Right lobe of liver (tissue), 6 donors: ENCODE results near the gene MAPK4. TPM values are rescaled to one million over a fixed set of nuclear protein-coding genes. Genes with fewer than 3 reads are reported as not detected.

ENCODE experiments used
- ATAC-seq, 4 donors: fragments of 200-7000 bp; cut with Tn5 transposase; one replicate each; pipeline ENCODE4 v1.9.1; 2020; ENCODE audit warnings: mild to moderate bottlenecking in 4 of 4, moderate library complexity in 4 of 4
- DNase-seq, 3 donors: peaks; one replicate each; pipeline ENCODE4 v3.0.0-alpha.2; 2020
- H3K27ac ChIP-seq, 3 donors: fragments of 200-600 bp; one replicate each; pipeline ENCODE4 v1.8.0; 2022
- H3K27me3 ChIP-seq, 2 donors: fragments of 200-600 bp; one replicate each; pipeline ENCODE4 v1.8.0; 2022
- H3K36me3 ChIP-seq, 4 donors: fragments of 200-600 bp; sonication (generic) in 1 of 4; one replicate each; pipeline versions ENCODE4 v1.5.1 to v1.8.0; 2017 to 2022; ENCODE audit warnings: control low read depth in 1 of 4
- H3K4me1 ChIP-seq, 4 donors: fragments of 200-600 bp; sonication (generic) in 1 of 4; one replicate each; pipeline versions ENCODE4 v1.5.1 to v1.8.0; 2017 to 2022; ENCODE audit warnings: control low read depth in 1 of 4
- H3K4me3 ChIP-seq, 3 donors: fragments of 200-600 bp; one replicate each; pipeline ENCODE4 v1.8.0; 2022
- H3K9me3 ChIP-seq, 4 donors: fragments of 200-600 bp; sonication (generic) in 1 of 4; one replicate each; pipeline versions ENCODE4 v1.5.1 to v1.8.0; 2017 to 2022; ENCODE audit warnings: control low read depth in 1 of 4
- POLR2A ChIP-seq: fragments of 450-650 bp; IDR thresholded peaks from one replicate; pipeline ENCODE4 v1.6.1; 2017; ENCODE audit warnings: antibody characterized with exemption, mild to moderate bottlenecking
- WGBS: methylation state at CpG from one replicate; pipeline ENCODE4 v1.1.6; 2018; ENCODE audit warnings: low coverage, low lambda C conversion rate; ENCODE audit not compliant: insufficient coverage; ENCODE audit errors: missing lambda C conversion rate; 5-methylcytosine and 5-hydroxymethylcytosine counted together
- intact Hi-C, 2 donors: fragments of 100-400 bp; cut with DNase I; formaldehyde crosslinking; loops; one replicate each; pipeline versions ENCODE4 v1.11.2 to v1.14.1; 2022
- total RNA-seq, 6 experiments: library from RNA; depleted of rRNA in 2 of 6; stranded (reverse); fragments of >200 nt in 2 of 6; fragmentation: NEBNext Ultra II Directional in 3 of 6; extraction: Animal tissue kit (Norgen Biotek cat#: 25700) in 3 of 6; gene quantifications; one replicate each; pipeline versions ENCODE4 v1.1.0 to v1.2.4, GENCODE V29; 2016 to 2023
- TF ChIP-seq, protein P1 (sequence below), 4 donors: fragments of 200-600 bp in 3 of 4; fragments of 450-650 bp in 1 of 4; IDR thresholded peaks; one replicate each; pipeline versions ENCODE4 v1.5.1 to v1.8.0; 2016 to 2022; ENCODE audit warnings: antibody characterized with exemption in 4 of 4, mild to moderate bottlenecking in 2 of 4
- donor health status: DM: no; HTN: yes; CAD: no.
- donor health status: DM: no; HTN: no; CAD: no.
- donor health status: DM: no; HTN: no; CAD: no.
- donor health status: DM: no; HTN: yes; CAD: no.
- donor health status: DM: no; HTN: yes; CAD: no.

MAPK4 gene
- total RNA-seq, 6 experiments from 2014 or later, result 0.33 to 8.3 (median 1.5) TPM

GRCh38 chr18:50627594-50628532, 68.0 kb downstream of the MAPK4 start:
- 89% methylated on average over 13 of the region's 16 CpGs for WGBS
- Histone ChIP-seq H3K27me3 (no peaks in the 10 kb centered on the region), H3K9me3 (no peaks in the 10 kb centered on the region), H3K4me1 (no peaks in the 10 kb centered on the region), H3K27ac (no peak overlapping the region), H3K4me3 (no peak overlapping the region), H3K36me3 (no peaks in the 10 kb centered on the region)
- intact Hi-C loops, result no loop called here
- DNase-seq (no peak), ATAC-seq (no peak)
- TF ChIP-seq, protein P1, sequence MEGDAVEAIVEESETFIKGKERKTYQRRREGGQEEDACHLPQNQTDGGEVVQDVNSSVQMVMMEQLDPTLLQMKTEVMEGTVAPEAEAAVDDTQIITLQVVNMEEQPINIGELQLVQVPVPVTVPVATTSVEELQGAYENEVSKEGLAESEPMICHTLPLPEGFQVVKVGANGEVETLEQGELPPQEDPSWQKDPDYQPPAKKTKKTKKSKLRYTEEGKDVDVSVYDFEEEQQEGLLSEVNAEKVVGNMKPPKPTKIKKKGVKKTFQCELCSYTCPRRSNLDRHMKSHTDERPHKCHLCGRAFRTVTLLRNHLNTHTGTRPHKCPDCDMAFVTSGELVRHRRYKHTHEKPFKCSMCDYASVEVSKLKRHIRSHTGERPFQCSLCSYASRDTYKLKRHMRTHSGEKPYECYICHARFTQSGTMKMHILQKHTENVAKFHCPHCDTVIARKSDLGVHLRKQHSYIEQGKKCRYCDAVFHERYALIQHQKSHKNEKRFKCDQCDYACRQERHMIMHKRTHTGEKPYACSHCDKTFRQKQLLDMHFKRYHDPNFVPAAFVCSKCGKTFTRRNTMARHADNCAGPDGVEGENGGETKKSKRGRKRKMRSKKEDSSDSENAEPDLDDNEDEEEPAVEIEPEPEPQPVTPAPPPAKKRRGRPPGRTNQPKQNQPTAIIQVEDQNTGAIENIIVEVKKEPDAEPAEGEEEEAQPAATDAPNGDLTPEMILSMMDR (IDR thresholded peaks at IDR 0.05), result no peak
- TF ChIP-seq POLR2A, result no peak

GRCh38 chr18:50628533-50628905, 68.6 kb downstream of the MAPK4 start:
- Histone ChIP-seq H3K27me3 (no peaks in the 10 kb centered on the region), H3K27ac (no peak overlapping the region), H3K4me3 (no peak overlapping the region), H3K4me1 (no peaks in the 10 kb centered on the region), H3K9me3 (no peaks in the 10 kb centered on the region), H3K36me3 (no peaks in the 10 kb centered on the region)
- ATAC-seq (no peak), DNase-seq (no peak)
- 90% methylated on average over 2 of the region's 2 CpGs for WGBS
- no peak for TF ChIP-seq POLR2A
- TF ChIP-seq, protein P1 (IDR thresholded peaks at IDR 0.05), result no peak
- intact Hi-C loops, result no loop called here

GRCh38 chr18:50629148-50629631, 69.3 kb downstream of the MAPK4 start:
- H3K27me3 ChIP-seq, result no peaks in the 10 kb centered on the region
- intact Hi-C loops, result no loop called here
- no peak overlapping the region for H3K4me3 ChIP-seq
- no peaks in the 10 kb centered on the region for H3K4me1 ChIP-seq
- no peak overlapping the region for H3K27ac ChIP-seq
- ATAC-seq (no peak), DNase-seq (no peak)
- 77% methylated on average over 5 of the region's 5 CpGs for WGBS
- TF ChIP-seq, protein P1 (IDR thresholded peaks at IDR 0.05), result no peak
- no peak for TF ChIP-seq POLR2A
- H3K36me3 ChIP-seq, result no peaks in the 10 kb centered on the region
- no peaks in the 10 kb centered on the region for H3K9me3 ChIP-seq

DNA sequence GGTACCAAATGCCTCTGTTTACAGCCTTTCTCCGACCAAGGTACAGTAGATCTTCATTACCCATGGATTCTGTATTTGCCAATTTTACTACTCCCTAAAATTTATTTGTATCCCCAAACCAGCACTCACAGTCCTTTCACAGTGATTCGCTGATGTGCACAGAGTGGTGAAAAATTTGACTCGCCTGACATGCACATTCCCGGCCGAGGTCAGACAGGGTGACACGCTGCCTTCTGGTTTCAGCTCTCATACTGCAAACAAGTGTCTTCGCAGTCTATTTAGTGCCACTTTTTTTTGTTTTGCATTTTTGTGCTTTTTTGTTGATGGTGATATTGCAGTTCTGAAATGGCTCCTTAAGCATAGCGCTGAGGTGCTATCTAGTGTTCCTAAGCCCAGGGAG, 71.0 kb downstream of the MAPK4 start:
- intact Hi-C loops, result no loop called here
- Histone ChIP-seq H3K36me3 (no peaks in the 10 kb centered on the region), H3K27me3 (no peaks in the 10 kb centered on the region), H3K27ac (no peak overlapping the region), H3K4me1 (no peaks in the 10 kb centered on the region), H3K9me3 (no peaks in the 10 kb centered on the region), H3K4me3 (no peak overlapping the region)
- DNase-seq, result no peak
- 64% methylated on average over 8 of the region's 8 CpGs for WGBS
- no peak for TF ChIP-seq POLR2A
- TF ChIP-seq, protein P1 (IDR thresholded peaks at IDR 0.05), result no peak
- ATAC-seq, result no peak
